Measurements from ENCODE around the gene YDJC. TPM values are rescaled to one million over a fixed set of nuclear protein-coding genes. Genes with fewer than 3 reads are reported as not detected.
A peak's percentile ranks its signal among the peaks of the same experiment; 100 is the strongest.
"Not testable (repeated sequence)": the region's sequence is repeated elsewhere in the genome, so short reads cannot be mapped to it uniquely, and the experiment has no call there.

Gene YDJC, protein sequence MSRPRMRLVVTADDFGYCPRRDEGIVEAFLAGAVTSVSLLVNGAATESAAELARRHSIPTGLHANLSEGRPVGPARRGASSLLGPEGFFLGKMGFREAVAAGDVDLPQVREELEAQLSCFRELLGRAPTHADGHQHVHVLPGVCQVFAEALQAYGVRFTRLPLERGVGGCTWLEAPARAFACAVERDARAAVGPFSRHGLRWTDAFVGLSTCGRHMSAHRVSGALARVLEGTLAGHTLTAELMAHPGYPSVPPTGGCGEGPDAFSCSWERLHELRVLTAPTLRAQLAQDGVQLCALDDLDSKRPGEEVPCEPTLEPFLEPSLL
- 10.8 and 14.7 TPM in 2 replicates for total RNA-seq (2014; rRNA removed; shearing (Covaris generic))

DNA sequence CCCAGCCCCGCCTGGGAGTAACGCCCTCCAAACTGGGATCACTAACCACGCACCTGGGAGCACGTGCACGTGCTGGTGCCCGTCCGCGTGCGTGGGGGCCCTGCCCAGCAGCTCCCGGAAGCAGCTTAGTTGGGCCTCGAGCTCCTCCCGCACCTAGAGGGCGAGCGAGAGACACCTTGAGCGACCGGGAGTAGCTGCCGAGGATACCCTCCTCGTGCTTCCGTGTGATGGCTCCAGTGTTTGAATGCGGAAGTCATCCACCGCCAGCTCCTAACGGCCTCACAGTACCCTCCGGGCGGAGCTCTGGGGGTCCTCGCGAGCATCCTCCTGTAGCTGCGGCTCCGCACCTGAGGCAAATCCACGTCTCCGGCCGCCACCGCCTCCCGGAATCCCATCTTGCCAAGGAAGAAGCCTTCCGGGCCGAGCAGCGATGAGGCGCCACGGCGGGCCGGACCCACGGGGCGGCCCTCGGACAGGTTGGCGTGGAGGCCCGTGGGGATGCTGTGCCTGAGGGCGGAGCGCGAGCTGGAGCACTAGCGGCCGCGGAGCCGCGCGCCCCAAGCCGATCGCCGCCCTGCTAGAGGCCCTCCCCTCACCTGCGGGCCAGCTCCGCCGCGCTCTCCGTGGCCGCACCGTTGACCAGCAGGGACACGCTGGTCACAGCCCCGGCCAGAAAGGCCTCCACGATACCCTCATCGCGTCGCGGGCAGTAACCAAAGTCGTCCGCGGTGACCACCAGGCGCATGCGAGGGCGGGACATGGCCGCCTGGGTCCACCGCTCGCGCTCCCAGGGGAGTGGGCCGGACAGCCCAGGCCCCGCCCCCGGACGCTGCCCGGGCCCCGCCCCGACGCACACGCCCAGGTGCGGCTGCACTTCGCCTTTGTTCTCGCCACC lies at the start of gene YDJC:
Gene YDJC (minus strand): TSS at position 768 of the 895 bp plus-strand sequence. CDS start 8 bp downstream, at position 760.
- DNase-seq (ENCODE audit: low read depth) = peak; percentile 82

DNA sequence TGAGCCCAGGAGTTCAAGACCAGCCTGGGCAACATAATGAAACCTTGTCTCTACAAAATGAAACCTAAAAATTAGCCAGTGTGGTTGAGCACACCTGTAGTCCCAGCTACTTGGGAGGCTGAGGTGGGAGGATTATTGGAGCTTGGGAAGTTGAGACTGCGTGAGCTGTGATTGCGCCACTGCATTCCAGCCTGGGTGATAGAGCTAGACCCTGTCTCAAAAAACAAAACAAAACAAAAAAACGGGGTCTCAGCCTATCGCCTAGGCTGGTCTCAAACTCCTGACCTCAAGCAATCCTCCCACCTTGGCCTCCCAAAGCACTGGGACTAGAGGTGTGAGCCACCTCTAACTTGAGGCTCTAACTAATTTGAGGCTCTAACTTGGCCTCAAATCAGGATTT lies 49.6 kb upstream of the YDJC start:
- no peak for DNase-seq (ENCODE audit: low read depth)

DNA sequence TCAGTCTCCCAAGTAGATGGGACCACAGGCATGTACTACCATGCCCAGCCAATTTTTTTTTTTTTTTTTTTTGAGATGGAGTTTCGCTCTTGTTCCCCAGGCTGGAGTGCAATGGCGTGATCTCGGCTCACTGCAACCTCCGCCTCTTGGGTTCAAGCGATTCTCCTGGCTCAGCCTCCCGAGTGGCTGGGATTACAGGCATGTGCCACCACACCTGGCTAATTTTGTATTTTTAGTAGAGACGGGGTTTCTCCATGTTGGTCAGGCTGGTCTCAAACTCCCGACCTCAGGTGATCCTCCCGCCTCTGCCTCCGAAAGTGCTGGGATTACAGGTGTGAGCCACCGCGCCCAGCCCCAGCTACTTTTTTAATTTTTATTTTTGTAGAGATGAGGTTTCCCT lies 49.0 kb upstream of the YDJC start:
- DNase-seq (ENCODE audit: low read depth) = not testable (repeated sequence)

- DNase-seq (ENCODE audit: low read depth) = no peak
These were observed 48.0 kb upstream of the YDJC start for GRCh38 chr22:21677606-21678443.

DNA sequence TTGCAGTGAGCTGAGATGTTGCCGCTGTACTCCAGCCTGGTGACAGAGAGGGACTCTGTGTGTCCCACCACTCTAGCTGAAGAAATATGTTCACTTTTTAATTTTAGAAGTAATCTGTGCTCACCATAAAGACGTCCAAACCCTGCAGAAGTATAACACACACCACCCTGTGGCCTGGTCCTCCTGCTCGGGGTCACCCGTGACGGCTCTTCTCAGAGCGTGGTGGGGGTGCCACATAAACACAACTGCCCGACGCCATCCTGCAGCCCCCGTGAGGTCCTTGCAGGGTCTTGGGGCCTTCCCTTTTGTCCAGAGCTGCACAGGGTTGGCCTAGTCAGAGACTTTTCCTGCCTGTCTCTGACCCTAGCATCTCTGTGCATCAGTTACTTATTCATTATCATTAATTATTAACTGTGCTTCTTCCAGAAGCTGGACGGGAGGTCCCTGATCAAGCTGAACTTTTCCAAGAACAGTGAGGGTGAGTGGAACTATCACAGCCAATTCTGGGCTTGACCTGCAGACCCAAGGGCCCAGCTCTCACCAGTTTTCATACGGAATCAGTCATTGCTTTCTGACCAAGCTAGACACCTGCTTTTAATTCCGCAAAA lies 44.9 kb upstream of the YDJC start:
- DNase-seq (ENCODE audit: low read depth) = no peak

- DNase-seq (ENCODE audit: low read depth) = no peak
These were observed 43.9 kb upstream of the YDJC start for GRCh38 chr22:21673534-21674321.

- DNase-seq (ENCODE audit: low read depth) = no peak
These were observed 42.3 kb upstream of the YDJC start for GRCh38 chr22:21672107-21672629.

DNA sequence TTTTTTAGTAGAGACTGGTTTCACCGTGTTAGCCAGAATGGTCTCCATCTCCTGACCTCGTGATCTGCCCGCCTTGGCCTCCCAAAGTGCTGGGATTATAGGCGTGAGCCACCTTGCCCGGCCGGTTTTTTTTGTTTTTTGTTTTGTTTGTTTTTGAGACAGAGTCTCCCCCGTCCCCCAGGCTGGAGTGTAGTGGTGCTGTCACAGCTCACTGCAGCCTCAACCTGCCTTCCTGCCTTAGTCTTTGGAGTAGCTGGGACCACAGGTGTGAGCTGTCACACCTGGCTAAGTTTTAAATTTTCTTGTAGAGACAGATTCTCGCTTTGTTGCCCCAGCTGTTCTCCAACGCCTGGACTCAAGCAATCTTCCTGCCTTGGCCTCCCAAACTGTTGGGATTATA lies 39.2 kb upstream of the YDJC start:
- DNase-seq (ENCODE audit: low read depth) = no peak

DNA sequence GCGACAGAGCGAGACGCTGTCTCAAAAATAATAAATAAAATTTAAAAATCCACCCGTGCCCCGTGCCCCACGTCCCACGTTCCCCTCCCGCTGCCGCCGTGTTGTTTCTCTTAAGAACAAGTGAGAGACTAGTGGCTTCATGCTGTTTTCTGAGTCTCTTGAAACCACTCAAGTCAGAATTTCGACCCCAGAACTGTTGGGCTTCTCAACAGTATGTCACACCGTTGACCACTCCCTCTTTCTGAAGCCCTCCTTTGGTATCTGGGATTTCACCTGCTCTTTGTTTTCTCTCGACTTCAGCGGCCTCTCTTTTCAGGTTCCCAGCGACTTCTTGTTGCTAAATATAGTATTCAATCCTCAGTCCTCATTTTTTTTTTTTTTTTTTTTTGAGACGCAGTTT lies 37.0 kb upstream of the YDJC start:
- no peak for DNase-seq (ENCODE audit: low read depth)

GRCh38 chr22:21665047-21665851 lies 35.4 kb upstream of the YDJC start:
- DNase-seq (ENCODE audit: low read depth) = no peak

GRCh38 chr22:21663738-21664137 lies 33.9 kb upstream of the YDJC start:
- DNase-seq (ENCODE audit: low read depth) = no peak

DNA sequence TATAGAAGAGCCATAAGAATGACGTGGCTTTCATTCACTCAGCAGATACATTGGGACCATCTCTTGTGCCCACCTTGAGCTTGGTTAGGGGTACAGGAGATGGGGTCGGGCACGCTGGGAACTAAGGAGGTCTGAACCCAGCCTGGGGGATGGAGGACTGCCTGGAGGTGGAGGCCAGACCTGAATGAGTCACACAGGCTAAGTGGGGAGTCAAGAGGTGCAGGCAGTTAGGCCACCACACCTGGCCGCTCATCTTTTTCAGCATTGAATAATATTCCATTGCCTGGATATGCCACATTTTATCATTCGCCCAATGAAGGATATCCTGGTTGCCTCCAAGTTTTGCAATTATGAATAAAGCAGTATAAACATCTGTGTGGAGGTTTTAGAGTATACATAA lies 32.2 kb upstream of the YDJC start:
- DNase-seq (ENCODE audit: low read depth) = no peak

DNA sequence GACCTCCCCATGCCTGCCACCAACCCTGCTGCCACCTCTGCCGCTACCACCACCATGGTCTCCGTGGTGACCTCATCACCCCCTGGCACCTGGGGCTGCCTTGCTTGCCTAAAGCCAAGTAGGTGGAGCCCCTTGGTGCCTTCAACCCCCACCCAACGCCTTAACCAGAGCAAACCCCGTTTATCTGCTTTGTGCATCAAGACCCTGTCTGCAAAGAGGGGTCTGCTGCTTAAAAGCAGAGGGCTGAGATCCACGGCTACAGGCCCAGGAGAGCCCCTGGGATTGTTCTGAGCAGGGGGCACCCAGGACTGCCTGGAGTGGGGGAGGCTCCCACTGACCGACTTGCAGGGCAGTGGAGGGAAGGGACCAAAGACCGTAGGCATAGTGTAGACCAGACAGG lies 31.1 kb upstream of the YDJC start:
- no peak for DNase-seq (ENCODE audit: low read depth)

DNA sequence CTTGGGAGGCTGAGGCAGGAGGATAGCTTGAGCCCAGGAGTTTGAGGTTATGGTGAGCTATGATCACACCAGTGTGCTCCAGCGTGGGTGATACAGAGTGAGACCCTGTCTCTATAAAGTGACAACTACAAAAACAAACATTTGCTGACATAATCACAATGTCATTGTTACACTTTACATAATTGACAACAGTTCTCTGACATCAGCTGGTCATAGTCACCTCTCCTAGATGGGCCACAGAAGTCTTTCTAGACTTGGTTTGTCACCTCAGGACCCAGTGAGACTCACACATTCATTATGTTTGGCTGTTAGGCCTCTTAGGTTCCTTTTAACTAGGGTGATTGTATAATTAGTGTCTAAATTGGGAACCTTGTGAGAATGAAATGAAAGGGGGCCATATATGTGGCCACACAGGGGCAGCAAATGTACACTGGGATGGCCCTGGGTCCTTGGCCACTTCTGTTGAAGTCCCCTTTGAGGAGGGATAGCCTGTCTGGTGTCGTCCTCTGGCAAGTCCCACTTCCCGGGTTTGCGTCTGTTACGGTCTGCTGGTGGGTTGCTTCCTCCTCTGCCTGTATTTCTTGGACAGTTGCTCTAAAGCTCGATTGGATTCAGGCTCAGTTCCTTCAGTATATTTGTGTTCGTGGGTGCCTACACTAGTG lies 30.2 kb upstream of the YDJC start:
- no peak for DNase-seq (ENCODE audit: low read depth)

DNA sequence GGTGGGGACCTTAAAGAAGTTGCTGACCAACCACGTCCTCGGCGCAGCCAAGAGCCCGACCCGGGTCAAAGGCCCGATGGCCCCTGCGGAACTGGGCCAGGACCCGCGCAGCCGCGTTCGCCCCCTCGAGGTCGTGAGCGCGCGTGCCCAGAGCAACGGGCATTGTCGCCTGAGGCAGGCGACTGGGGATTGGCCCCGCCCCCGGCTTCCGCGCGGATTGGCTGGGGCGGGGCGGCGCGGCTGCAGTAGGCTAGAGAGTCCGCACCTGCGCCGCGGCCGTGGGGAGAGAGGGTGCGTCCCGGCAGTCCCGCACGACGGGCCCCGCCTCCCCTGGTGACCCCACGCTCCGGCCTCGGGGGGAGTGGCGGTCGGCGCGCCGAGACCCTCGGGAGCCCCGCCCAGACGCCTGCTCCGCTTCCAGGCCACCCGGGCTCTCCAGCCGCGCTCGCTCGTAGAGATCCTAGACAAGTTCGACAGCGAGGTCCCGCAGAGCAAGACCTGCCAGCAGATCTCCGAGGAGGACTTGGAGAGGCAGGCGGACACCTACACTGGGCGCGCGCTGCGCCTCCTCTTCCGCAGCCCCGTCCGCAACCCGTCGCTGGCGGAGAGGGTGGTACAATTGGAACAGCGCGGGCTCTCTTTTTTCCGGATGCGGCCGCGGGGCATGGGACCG lies 27.7 kb upstream of the YDJC start:
- DNase-seq (ENCODE audit: low read depth) = peak; percentile 68

DNA sequence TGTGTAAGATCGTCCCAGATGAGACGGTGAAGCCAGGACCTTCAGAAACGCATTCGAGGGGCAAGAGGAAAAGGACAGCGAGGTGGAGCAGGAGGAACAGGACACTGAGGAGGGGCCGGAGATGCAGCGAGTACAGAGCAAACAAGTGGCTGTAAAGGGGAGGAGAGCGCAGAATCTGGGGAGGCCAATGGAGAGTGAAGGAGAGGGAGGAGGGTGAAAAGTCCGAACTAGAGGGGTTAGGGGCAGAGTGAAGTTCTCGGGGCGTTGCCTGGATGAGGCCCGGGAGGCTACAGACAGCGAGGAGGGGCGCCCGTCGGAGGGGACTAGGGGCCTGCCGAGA lies 27.2 kb upstream of the YDJC start:
- no peak for DNase-seq (ENCODE audit: low read depth)

DNA sequence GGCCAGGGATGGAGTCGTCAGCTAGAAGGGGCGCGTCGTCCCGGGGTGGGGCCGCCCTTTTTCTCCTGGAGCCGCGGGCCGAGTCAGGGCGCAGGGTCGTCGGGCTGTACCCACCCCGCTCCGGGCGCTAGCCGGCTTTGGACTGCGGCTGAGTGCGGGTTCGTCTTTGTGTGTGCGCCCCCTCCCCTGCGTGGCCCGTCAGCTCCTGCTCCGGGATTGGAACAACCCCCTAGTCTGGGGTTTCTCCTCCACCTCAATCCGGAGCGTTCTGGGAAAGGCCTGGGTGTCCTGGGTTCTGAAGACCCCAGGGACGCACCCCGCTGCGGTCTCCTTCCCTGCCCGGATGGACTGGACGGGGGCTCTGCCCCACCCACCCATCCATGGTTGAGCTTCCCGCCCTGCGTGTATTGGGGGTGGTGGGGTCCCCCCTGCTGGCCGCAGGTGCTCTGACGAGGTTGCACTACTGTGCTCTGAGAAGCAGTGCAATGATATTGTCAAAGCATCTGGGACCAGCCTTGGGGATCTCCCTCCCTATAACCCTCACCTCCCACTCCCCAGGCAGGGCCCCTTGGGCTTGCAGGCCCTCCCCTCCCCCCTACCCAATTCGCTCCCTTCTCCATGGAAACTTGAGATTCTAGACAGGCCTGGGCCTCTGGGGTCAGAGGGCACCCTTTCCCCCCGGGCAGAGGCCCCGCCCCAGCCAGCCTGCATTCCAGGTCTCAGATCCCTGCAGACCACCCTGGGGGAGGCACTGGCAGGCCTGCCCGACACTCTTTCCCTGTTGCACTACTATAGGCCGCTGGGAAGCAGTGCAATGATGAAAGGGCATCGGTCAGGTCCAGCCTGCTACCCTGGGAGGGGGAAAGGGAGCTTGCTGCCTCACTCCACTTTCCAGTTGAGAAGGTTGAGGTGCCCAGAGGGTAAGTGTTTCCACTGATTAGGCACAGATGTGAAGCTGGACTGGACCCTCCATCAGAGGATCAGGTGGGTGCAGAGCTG lies 23.0 kb upstream of the YDJC start:
- DNase-seq (ENCODE audit: low read depth) = no peak
